PC-3 (cell line): ENCODE data around the gene ARMC5. TPM values are rescaled to one million over a fixed set of nuclear protein-coding genes. Genes with fewer than 3 reads are reported as not detected.
"Not testable (repeated sequence)": the region's sequence is repeated elsewhere in the genome, so short reads cannot be mapped to it uniquely, and the experiment has no call there.

Experiments
- ATAC-seq: fragments of 200-7000 bp; cut with Tn5 transposase; 2 replicates; pipeline ENCODE4 v1.9.1; 2020; ENCODE audit warnings: mild to moderate bottlenecking, moderate library complexity
- BruUV-seq: library from RNA; stranded (reverse); fragments of 400-500 nt; replicated peaks from 2 replicates; lab custom pipeline; 2021; lab: Mats Ljungman, UMichigan
- CTCF ChIA-PET: fragments of 300-600 bp; sonication (Branson Sonifier 250); formaldehyde crosslinking; loops from one replicate; lab custom pipeline; 2022; ENCODE audit warnings: antibody characterized with exemption; lab: Charles Lee
- POLR2A ChIA-PET: fragments of 300-600 bp; sonication (Branson Sonifier 250); formaldehyde crosslinking; loops from one replicate; lab custom pipeline; 2022; ENCODE audit warnings: antibody characterized with exemption; ENCODE audit not compliant: unreplicated experiment; lab: Charles Lee
- DNase-seq: peaks from one replicate; pipeline ENCODE4 v3.0.0-alpha.2; 2015
- H2AFZ ChIP-seq: fragments of 300-600 bp; sonication (generic); 2 replicates; pipeline ENCODE4 v1.6.0; 2016; ENCODE audit warnings: antibody characterized with exemption, low read length
- H3F3A ChIP-seq: fragments of 300-600 bp; sonication (generic); one replicate; pipeline ENCODE4 v1.6.0; 2017; ENCODE audit warnings: antibody characterized with exemption, low read length, control low read depth, mild to moderate bottlenecking; ENCODE audit not compliant: unreplicated experiment
- H3K27ac ChIP-seq: fragments of 300-600 bp; sonication (generic); 2 replicates; pipeline ENCODE4 v1.5.1; 2016; ENCODE audit warnings: mild to moderate bottlenecking, low read length
- H3K27me3 ChIP-seq: fragments of 300-600 bp; sonication (generic); 2 replicates; pipeline ENCODE4 v1.6.1; 2016; ENCODE audit warnings: low read length, mixed read lengths
- H3K36me3 ChIP-seq: fragments of 300-600 bp; sonication (generic); 2 replicates; pipeline ENCODE4 v1.6.1; 2016; ENCODE audit warnings: low read depth, mixed run types, low read length, mixed read lengths
- H3K4me1 ChIP-seq: fragments of 300-600 bp; sonication (generic); 2 replicates; pipeline ENCODE4 v1.5.1; 2016; ENCODE audit warnings: low read length; ENCODE audit not compliant: insufficient read depth
- H3K4me2 ChIP-seq: fragments of 300-600 bp; sonication (generic); 2 replicates; pipeline ENCODE4 v1.6.0; 2016; ENCODE audit warnings: low read length
- H3K4me3 ChIP-seq: fragments of 300-600 bp; sonication (generic); 2 replicates; pipeline ENCODE4 v1.5.1; 2016; ENCODE audit warnings: mild to moderate bottlenecking, low read length, mixed read lengths
- H3K79me2 ChIP-seq: fragments of 300-600 bp; sonication (generic); 2 replicates; pipeline ENCODE4 v1.6.1; 2017; ENCODE audit warnings: low read length, mixed read lengths
- H3K9ac ChIP-seq: fragments of 300-600 bp; sonication (generic); 2 replicates; pipeline ENCODE4 v1.6.0; 2016; ENCODE audit warnings: mild to moderate bottlenecking, low read length
- H3K9me2 ChIP-seq: fragments of 300-600 bp; sonication (generic); replicated peaks from 2 replicates; pipeline ENCODE4 v1.6.1; 2016; ENCODE audit warnings: mixed run types, low read length, mixed read lengths
- H3K9me3 ChIP-seq: fragments of 300-600 bp; sonication (generic); 2 replicates; pipeline ENCODE4 v1.6.1; 2016; ENCODE audit warnings: low read length, mixed read lengths
- H4K20me1 ChIP-seq: fragments of 300-600 bp; sonication (generic); 2 replicates; pipeline ENCODE4 v1.6.1; 2016; ENCODE audit warnings: low read length, mixed read lengths
- CTCF ChIP-seq: fragments of 300-600 bp; sonication (generic); conservative IDR thresholded peaks from 2 replicates; pipeline ENCODE4 v1.5.1; 2017; ENCODE audit warnings: antibody characterized with exemption, low read depth, mild to moderate bottlenecking, low read length
- EZH2 ChIP-seq: fragments of 300-600 bp; sonication (generic); IDR thresholded peaks from one replicate; pipeline ENCODE4 v1.6.1; 2017; ENCODE audit warnings: antibody characterized with exemption, mild to moderate bottlenecking, low read length; ENCODE audit not compliant: unreplicated experiment
- EZH2phosphoT487 ChIP-seq: fragments of 300-600 bp; sonication (generic); IDR thresholded peaks from 2 replicates; pipeline ENCODE4 v1.6.1; 2018; ENCODE audit warnings: mild to moderate bottlenecking, antibody characterized with exemption, low read length, borderline replicate concordance
- intact Hi-C: fragments of 100-400 bp; cut with micrococcal nuclease; formaldehyde crosslinking; loops from 2 replicates; pipeline ENCODE4 v1.9.0; 2023
- total RNA-seq: library from RNA; depleted of rRNA; stranded (reverse); fragments of >200 nt; gene quantifications from 2 replicates; pipeline ENCODE4 v1.2.3, GENCODE V29; 2014

ARMC5 gene
- total RNA-seq, 1 experiment from 2014 or later: 5.8 TPM

GRCh38 chr16:31501966-31502348 lies 42.7 kb downstream of the ARMC5 start:
- no peak overlapping the region for H3K4me3 ChIP-seq
- no peak overlapping the region for H3K4me2 ChIP-seq
- H2AFZ ChIP-seq: no peak overlapping the region
- no peak for TF ChIP-seq EZH2phosphoT487
- TF ChIP-seq EZH2: no peak
- no peak for TF ChIP-seq CTCF
- H3K27ac ChIP-seq: no peak overlapping the region
- intact Hi-C loops: no loop called here
- no peaks in the 10 kb centered on the region for H3K9me2 ChIP-seq
- DNase-seq: no peak
- ChIA-PET CTCF (no interaction called here), POLR2A (no interaction called here)
- no peaks in the 10 kb centered on the region for H4K20me1 ChIP-seq
- H3K36me3 ChIP-seq: no peaks in the 10 kb centered on the region
- no peaks in the 10 kb centered on the region for H3K9me3 ChIP-seq
- BruUV-seq: no TSS peak
- peaks cover 3% of the 10 kb centered on the region; the same call in 1 of the 2 replicates for H3K79me2 ChIP-seq
- H3F3A ChIP-seq: no peaks in the 10 kb centered on the region
- no peak for ATAC-seq
- no peaks in the 10 kb centered on the region for H3K27me3 ChIP-seq
- peaks cover 2% of the 10 kb centered on the region; the same call in 1 of the 2 replicates for H3K4me1 ChIP-seq
- H3K9ac ChIP-seq: no peak overlapping the region

GRCh38 chr16:31502981-31503380 lies 43.7 kb downstream of the ARMC5 start:
- no peak overlapping the region for H3K4me3 ChIP-seq
- no peaks in the 10 kb centered on the region for H3K36me3 ChIP-seq
- TF ChIP-seq EZH2phosphoT487 (no peak), CTCF (no peak), EZH2 (no peak)
- H3K27ac ChIP-seq: no peak overlapping the region
- H3K9me2 ChIP-seq: no peaks in the 10 kb centered on the region
- ChIA-PET POLR2A (no interaction called here), CTCF (no interaction called here)
- H3K4me1 ChIP-seq: peaks cover 6% of the 10 kb centered on the region; the same call in 1 of the 2 replicates
- H3K9ac ChIP-seq: no peak overlapping the region
- H3K27me3 ChIP-seq: no peaks in the 10 kb centered on the region
- H2AFZ ChIP-seq: no peak overlapping the region
- DNase-seq: no peak
- H3K4me2 ChIP-seq: no peak overlapping the region
- H3K79me2 ChIP-seq: peaks cover 13% of the 10 kb centered on the region
- no TSS peak for BruUV-seq
- no peaks in the 10 kb centered on the region for H4K20me1 ChIP-seq
- no peaks in the 10 kb centered on the region for H3F3A ChIP-seq
- intact Hi-C loops: no loop called here
- ATAC-seq: no peak
- no peaks in the 10 kb centered on the region for H3K9me3 ChIP-seq

- H3K4me3 ChIP-seq, intact Hi-C loops, ATAC-seq, BruUV-seq, CTCF ChIA-PET, H3K4me2 ChIP-seq, H3K27ac ChIP-seq, H4K20me1 ChIP-seq, H3K27me3 ChIP-seq, H3K4me1 ChIP-seq, H3K9ac ChIP-seq, H2AFZ ChIP-seq, H3K36me3 ChIP-seq, DNase-seq, H3K9me2 ChIP-seq, H3K9me3 ChIP-seq, H3F3A ChIP-seq: not testable (repeated sequence)
- POLR2A ChIA-PET: interaction anchor here (0.6 kb wide), 1 partner anchor 8 kb away, joined by 6 read pairs; no protein-coding TSS in a partner anchor
- H3K79me2 ChIP-seq: peaks cover 15% of the 10 kb centered on the region
Measured at GRCh38 chr16:31503555-31503954, 44.3 kb downstream of the ARMC5 start.
